Mammary microvascular endothelial cell (primary cell): Measurements from ENCODE around the gene RNF167. TPM values are rescaled to one million over a fixed set of nuclear protein-coding genes. Genes with fewer than 3 reads are reported as not detected.

ENCODE experiments used
- total RNA-seq: library from RNA; depleted of rRNA; stranded (reverse); fragments of >200 nt; gene quantifications from 2 replicates; pipeline ENCODE4 v1.2.3, GENCODE V29; 2015

The RNF167 gene
- 41.0 and 49.0 TPM in 2 replicates for total RNA-seq

GRCh38 chr17:4939796-4940554 lies at the start of gene RNF167, which contains the start of gene SLC25A11:
Gene RNF167, plus strand, starts transcription at chr17:4940268. Its CDS starts 642 bp downstream, at chr17:4940910.
Gene SLC25A11, minus strand, starts transcription at chr17:4940046. Its CDS starts 136 bp downstream, at chr17:4939910.

GRCh38 chr17:4899341-4900230 lies 40.5 kb upstream of the RNF167 start, which contains the start of gene C17orf107:
Gene C17orf107, plus strand, starts transcription at chr17:4899536. Its CDS starts 227 bp downstream, at chr17:4899763.

GRCh38 chr17:4903051-4903818 lies 36.8 kb upstream of the RNF167 start, which contains the start of gene CHRNE:
Gene CHRNE, minus strand, starts transcription at chr17:4903098. Its CDS starts 35 bp downstream, at chr17:4903063.

GRCh38 chr17:4931963-4932362 lies 8.1 kb upstream of the RNF167 start, which contains the start of gene GP1BA:
Gene GP1BA, plus strand, starts transcription at chr17:4932277. Its CDS starts 328 bp downstream, at chr17:4932605.

GRCh38 chr17:4948166-4948930 lies 8.3 kb downstream of the RNF167 start, which contains the start of gene PFN1:
Gene PFN1, minus strand, starts transcription at chr17:4948530. Its CDS starts 136 bp downstream, at chr17:4948394.

GRCh38 chr17:4950746-4951204 lies 10.7 kb downstream of the RNF167 start, which contains the start of gene ENO3:
Gene ENO3, plus strand, starts transcription at chr17:4951119. Its CDS starts 711 bp downstream, at chr17:4951830.

GRCh38 chr17:4967539-4968485 lies 27.7 kb downstream of the RNF167 start, which contains the start of gene SPAG7:
Gene SPAG7, minus strand, starts transcription at chr17:4967817. Its CDS starts 13 bp downstream, at chr17:4967804.

GRCh38 chr17:4986951-4987766 lies 47.1 kb downstream of the RNF167 start, which contains the start of gene CAMTA2:
Gene CAMTA2, minus strand, starts transcription at chr17:4987675. Its CDS starts 1,453 bp downstream, at chr17:4986222.

Other genes starting within 250 kb of the RNF167 start
- gene PELP1, start 236.1 kb upstream of the RNF167 start, total RNA-seq, result 38.2 and 40.3 TPM in 2 replicates
- gene ARRB2, start 229.6 kb upstream of the RNF167 start, total RNA-seq, result 15.3 and 18.1 TPM in 2 replicates
- 27.3 and 31.6 TPM in 2 replicates for gene MED11, start 208.8 kb upstream of the RNF167 start, total RNA-seq
- gene ZMYND15, start 200.4 kb upstream of the RNF167 start, total RNA-seq, result 0.07 and 0.10 TPM in 2 replicates
- gene CXCL16, start 200.3 kb upstream of the RNF167 start, total RNA-seq, result 10.3 and 11.9 TPM in 2 replicates
- gene TM4SF5, start 168.4 kb upstream of the RNF167 start, total RNA-seq, result not detected in 2 replicates
- 0.13 and 0.44 TPM in 2 replicates for gene VMO1, start 153.9 kb upstream of the RNF167 start, total RNA-seq
- gene GLTPD2, start 151.3 kb upstream of the RNF167 start, total RNA-seq, result not detected in 2 replicates
- gene PSMB6, start 144.1 kb upstream of the RNF167 start, total RNA-seq, result 334 and 357 TPM in 2 replicates
- gene PLD2, start 133.1 kb upstream of the RNF167 start, total RNA-seq, result 18.0 and 18.8 TPM in 2 replicates
- 30.3 and 30.9 TPM in 2 replicates for gene MINK1, start 106.9 kb upstream of the RNF167 start, total RNA-seq
- 0.30 and 0.93 TPM in 2 replicates for gene C17orf107, start 40.7 kb upstream of the RNF167 start, total RNA-seq
- gene CHRNE, start 37.2 kb upstream of the RNF167 start, total RNA-seq, result 1.5 and 2.5 TPM in 2 replicates
- 0.05 TPM in 1 of 2 replicates, not detected in the other for gene GP1BA, start 8.0 kb upstream of the RNF167 start, total RNA-seq
- gene SLC25A11, start 222 bp upstream of the RNF167 start, total RNA-seq, result 45.6 and 62.0 TPM in 2 replicates
- 1,622 and 1,639 TPM in 2 replicates for gene PFN1, start 8.3 kb downstream of the RNF167 start, total RNA-seq
- gene ENO3, start 10.9 kb downstream of the RNF167 start, total RNA-seq, result 0.10 TPM in 1 of 2 replicates, not detected in the other
- 80.1 and 81.1 TPM in 2 replicates for gene SPAG7, start 27.5 kb downstream of the RNF167 start, total RNA-seq
- 11.8 and 14.2 TPM in 2 replicates for gene CAMTA2, start 47.4 kb downstream of the RNF167 start, total RNA-seq
- gene INCA1, start 57.3 kb downstream of the RNF167 start, total RNA-seq, result 0.39 TPM in 1 of 2 replicates, not detected in the other
- 90.9 and 96.7 TPM in 2 replicates for gene KIF1C, start 57.7 kb downstream of the RNF167 start, total RNA-seq
- gene SLC52A1, start 95.2 kb downstream of the RNF167 start, total RNA-seq, result 0.69 and 1.00 TPM in 2 replicates
- 0.94 and 1.1 TPM in 2 replicates for gene ZFP3, start 138.2 kb downstream of the RNF167 start, total RNA-seq
- 4.0 and 5.0 TPM in 2 replicates for gene ZNF232, start 171.6 kb downstream of the RNF167 start, total RNA-seq
- gene USP6, start 175.8 kb downstream of the RNF167 start, total RNA-seq, result not detected in 2 replicates